ENCODE data around the gene C3orf20.

Gene C3orf20

GRCh38 chr3:14767245-14768051 lies 92.5 kb downstream of the C3orf20 start:
- no peak for DNase-seq (ENCODE audit: low read depth, low spot score)
- no peak overlapping the region for H3K4me3 ChIP-seq (ENCODE audit: low read depth, low read length)
- in situ Hi-C loops (cut with HindIII; ENCODE audit: low sequenced_read_pairs) = no loop called here
- TF ChIP-seq, protein P1, sequence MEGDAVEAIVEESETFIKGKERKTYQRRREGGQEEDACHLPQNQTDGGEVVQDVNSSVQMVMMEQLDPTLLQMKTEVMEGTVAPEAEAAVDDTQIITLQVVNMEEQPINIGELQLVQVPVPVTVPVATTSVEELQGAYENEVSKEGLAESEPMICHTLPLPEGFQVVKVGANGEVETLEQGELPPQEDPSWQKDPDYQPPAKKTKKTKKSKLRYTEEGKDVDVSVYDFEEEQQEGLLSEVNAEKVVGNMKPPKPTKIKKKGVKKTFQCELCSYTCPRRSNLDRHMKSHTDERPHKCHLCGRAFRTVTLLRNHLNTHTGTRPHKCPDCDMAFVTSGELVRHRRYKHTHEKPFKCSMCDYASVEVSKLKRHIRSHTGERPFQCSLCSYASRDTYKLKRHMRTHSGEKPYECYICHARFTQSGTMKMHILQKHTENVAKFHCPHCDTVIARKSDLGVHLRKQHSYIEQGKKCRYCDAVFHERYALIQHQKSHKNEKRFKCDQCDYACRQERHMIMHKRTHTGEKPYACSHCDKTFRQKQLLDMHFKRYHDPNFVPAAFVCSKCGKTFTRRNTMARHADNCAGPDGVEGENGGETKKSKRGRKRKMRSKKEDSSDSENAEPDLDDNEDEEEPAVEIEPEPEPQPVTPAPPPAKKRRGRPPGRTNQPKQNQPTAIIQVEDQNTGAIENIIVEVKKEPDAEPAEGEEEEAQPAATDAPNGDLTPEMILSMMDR (IDR thresholded peaks at IDR 0.05; ENCODE audit: low read depth, low read length) = no peak

DNA sequence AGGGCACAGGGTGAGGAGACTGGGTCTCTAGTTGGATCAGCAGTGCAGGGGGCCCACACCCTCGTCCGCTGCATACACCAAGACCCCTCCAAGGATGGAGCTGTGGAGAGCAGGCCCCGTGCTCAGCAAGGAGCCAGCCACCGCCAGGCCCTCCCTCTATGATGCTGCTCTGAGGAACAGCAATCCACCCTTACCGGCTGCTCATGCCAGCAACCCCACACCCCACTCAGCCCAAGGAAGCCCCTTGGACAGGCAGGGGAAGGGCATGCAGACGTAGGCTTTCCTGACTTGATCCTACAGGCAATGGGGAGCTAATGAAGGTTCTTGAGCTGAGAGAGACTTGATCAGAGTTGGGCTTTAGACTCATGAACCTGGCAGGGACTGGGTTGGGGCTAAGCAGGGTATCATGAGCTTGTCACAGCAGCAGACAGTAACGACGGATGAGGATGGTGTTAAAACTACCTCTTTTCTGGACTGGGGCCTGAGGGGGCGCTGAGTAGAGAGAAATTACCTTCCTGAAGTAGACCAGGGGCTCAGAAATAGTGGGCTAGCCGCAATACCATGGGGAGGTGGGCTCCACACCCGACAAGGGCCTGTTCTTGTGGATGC lies 93.3 kb downstream of the C3orf20 start:
- TF ChIP-seq, protein P1 (IDR thresholded peaks at IDR 0.05; ENCODE audit: low read depth, low read length) = no peak
- in situ Hi-C loops (cut with HindIII; ENCODE audit: low sequenced_read_pairs) = no loop called here
- no peak for DNase-seq (ENCODE audit: low read depth, low spot score)
- no peak overlapping the region for H3K4me3 ChIP-seq (ENCODE audit: low read depth, low read length)

DNA sequence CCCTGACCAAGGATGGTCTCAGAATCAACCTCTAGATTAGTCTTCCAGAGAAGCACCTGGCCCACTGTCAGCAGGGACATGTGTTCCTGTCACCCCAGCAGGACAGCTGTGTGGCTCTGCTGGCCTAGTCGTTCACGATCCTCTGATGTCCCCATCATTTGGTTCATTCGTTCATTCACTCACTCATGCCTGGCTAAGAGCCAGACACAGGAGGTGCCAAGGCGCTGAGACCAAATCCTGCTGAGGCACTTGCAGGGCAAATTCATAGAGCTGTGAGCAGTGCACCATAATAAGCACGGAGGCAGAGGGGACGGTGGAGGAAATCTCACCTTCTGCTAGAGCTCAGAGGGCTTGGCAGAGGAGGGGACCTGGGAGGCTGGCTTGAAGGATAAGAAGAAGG lies 93.9 kb downstream of the C3orf20 start:
- H3K4me3 ChIP-seq (ENCODE audit: low read depth, low read length) = no peak overlapping the region
- TF ChIP-seq, protein P1 (IDR thresholded peaks at IDR 0.05; ENCODE audit: low read depth, low read length) = no peak
- in situ Hi-C loops (cut with HindIII; ENCODE audit: low sequenced_read_pairs) = no loop called here
- DNase-seq (ENCODE audit: low read depth, low spot score) = no peak

- TF ChIP-seq, protein P1 (IDR thresholded peaks at IDR 0.05; ENCODE audit: low read depth, low read length) = no peak
- in situ Hi-C loops (cut with HindIII; ENCODE audit: low sequenced_read_pairs) = no loop called here
- H3K4me3 ChIP-seq (ENCODE audit: low read depth, low read length) = no peak overlapping the region
- no peak for DNase-seq (ENCODE audit: low read depth, low spot score)
These were observed 94.8 kb downstream of the C3orf20 start for GRCh38 chr3:14769544-14770325.

DNA sequence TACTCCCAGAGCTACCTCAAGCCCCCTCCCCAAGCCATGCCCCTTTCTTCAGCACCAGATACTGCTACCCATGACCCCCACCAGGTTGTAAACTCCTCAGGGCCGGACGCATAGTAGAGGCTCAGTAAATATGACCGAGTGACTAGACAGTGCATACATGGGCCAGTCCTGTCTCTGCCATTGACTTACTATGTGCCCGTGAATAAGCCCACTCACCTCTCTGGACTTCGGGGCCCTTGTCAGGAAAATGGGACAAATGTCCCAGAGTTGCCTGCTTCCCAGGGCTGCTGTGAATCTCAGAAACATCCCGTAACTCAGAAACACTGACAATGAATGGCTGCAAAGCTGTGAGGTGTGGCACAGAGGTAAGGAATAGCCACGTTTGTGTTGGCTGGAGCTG lies 95.7 kb downstream of the C3orf20 start:
- TF ChIP-seq, protein P1 (IDR thresholded peaks at IDR 0.05; ENCODE audit: low read depth, low read length) = no peak
- H3K4me3 ChIP-seq (ENCODE audit: low read depth, low read length) = no peak overlapping the region
- no peak for DNase-seq (ENCODE audit: low read depth, low spot score)
- in situ Hi-C loops (cut with HindIII; ENCODE audit: low sequenced_read_pairs) = no loop called here

DNA sequence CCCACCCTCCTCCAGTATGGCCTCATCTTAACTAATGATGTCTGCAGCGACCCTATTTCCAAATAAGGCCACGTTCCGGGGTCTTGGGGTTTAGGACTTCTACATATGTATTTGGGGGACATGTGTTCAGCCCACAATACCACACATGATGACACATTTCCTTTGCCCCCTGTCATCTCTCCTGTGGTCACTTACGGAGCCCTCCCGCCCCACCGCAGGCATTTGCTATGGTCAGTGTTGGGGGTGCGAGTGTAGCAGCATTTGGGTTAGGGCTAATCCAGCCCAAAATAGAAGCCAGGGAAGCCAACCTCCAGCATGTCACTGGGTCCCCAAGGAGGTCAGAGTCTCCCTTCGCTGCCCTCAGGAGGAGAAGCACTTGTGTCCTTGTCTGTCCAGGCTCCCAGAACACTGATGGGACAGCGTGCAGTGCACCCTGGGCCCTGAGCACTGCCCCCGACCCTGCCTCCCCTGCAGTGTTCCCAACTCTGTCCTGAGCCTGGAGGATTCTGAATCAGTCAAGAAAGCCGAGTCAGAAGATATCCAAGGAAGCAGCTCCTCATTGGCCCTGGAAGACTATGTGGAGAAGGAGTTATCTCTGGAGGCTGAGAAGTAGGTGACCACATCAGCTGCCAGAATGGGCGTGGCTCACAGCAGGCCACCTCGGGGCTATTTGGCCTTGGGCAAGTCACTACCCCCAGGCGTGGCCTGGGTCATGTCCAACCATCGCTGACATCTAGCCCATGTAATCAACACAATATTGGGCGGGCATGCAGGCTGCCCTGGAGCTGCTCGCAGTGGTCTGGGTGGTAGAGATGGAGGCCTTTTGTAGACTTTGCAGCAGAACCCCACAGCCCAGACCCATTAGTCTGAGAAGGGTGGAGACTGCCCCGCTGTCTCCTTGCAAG lies 96.9 kb downstream of the C3orf20 start:
- no peak overlapping the region for H3K4me3 ChIP-seq (ENCODE audit: low read depth, low read length)
- in situ Hi-C loops (cut with HindIII; ENCODE audit: low sequenced_read_pairs) = no loop called here
- no peak for DNase-seq (ENCODE audit: low read depth, low spot score)
- TF ChIP-seq, protein P1 (IDR thresholded peaks at IDR 0.05; ENCODE audit: low read depth, low read length) = no peak

Measured in astrocyte of the spinal cord (primary cell).